ACHN (cell line): ENCODE results near the gene AP4E1.
"Not testable (repeated sequence)": the region's sequence is repeated elsewhere in the genome, so short reads cannot be mapped to it uniquely, and the experiment has no call there.

Source experiments
- DNase-seq: peaks from one replicate; pipeline ENCODE4 v3.0.0-alpha.2; 2015
- in situ Hi-C: cut with HindIII; loops from 2 replicates; pipeline ENCODE4 v1.10.0; 2017; ENCODE audit warnings: low sequenced_read_pairs, low pct_ligation_motif_present, low pct_unique_long_range_greater_than_20kb

AP4E1 gene

DNA sequence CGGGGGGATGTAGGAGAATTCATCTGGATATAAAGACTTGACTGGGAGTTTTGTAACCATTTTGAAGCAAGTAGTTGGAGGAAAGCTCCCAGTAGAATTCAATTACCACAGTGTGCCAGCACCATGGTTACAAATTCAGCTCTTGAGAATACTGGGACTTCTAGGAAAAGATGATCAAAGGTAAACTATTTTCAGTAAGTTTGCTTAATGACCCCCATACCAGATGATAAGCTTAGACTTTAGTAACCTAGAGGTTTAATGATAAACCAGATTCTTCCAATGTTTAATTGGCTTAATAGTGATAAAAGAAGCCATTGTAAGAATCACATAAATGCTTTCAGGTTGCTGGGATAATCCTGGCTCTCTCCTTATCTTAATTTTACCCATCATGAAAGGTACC is 22.3 kb downstream of the AP4E1 start:
- in situ Hi-C loops: no loop called here
- no peak for DNase-seq

DNA sequence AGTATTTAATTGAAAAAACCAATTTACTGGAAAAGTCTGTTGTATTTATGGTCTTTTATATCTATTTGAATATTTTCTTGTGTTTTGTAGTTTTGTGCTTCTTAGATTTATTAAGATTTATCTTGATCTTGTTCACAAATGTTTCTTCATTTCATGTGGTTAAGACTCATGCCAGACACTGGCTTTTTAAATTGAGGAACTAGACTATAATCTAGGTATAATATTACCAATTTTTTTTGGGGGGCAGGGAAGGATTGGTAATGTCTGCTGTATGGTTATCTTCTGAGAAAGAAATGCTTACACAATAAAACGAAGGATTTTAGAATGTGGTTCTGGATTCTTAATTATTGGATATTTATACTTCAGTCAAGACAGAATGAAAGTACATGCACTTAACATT is 24.9 kb downstream of the AP4E1 start:
- in situ Hi-C loops: no loop called here
- DNase-seq: no peak

GRCh38 chr15:50938525-50938924 is 30.0 kb downstream of the AP4E1 start:
- no peak for DNase-seq
- in situ Hi-C loops: no loop called here

- in situ Hi-C loops: no loop called here
- no peak for DNase-seq
These were observed 31.4 kb downstream of the AP4E1 start for GRCh38 chr15:50939911-50940310.

DNA sequence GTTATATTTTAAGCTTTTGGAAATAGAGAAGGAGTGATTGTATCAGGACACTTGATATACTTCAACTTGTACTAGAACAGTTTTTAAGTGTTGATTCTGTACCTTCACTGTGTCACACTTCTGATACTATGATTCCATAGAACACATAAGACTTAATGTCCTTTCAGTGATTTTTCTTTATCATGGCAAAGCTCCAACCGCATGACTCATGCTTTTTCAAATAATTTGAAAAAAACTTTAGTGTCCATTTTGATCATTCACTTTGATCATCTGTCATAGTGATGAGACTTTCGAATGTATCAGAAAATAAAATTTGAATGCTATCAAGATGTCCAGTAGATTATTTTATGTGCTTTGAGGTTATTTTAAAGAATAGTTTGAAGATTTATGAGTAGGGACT is 32.0 kb downstream of the AP4E1 start:
- in situ Hi-C loops: no loop called here
- no peak for DNase-seq

- in situ Hi-C loops: no loop called here
- no peak for DNase-seq
These were observed 35.2 kb downstream of the AP4E1 start for GRCh38 chr15:50943638-50944037.

- in situ Hi-C loops: no loop called here
- DNase-seq: no peak
These were observed 36.2 kb downstream of the AP4E1 start for GRCh38 chr15:50944672-50945071.

DNA sequence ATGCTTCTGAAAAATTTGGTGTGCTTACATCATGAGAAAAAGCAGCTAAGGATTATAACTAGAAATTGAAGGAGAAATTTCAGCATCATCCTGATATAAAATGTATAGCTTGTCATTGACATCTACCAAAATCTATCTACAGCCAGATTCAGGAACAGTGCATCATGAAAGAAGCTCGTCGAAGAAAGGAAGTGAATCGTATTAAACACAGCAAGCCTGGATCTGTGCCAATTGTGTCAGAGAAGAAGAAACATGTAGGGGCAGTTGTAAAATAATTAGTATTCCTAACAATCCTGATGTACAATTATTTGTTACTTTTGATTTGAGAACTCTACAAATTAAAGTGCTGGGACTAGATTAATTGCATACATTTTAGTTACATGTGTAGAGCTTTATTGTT is 37.2 kb downstream of the AP4E1 start:
- in situ Hi-C loops: no loop called here
- no peak for DNase-seq

DNA sequence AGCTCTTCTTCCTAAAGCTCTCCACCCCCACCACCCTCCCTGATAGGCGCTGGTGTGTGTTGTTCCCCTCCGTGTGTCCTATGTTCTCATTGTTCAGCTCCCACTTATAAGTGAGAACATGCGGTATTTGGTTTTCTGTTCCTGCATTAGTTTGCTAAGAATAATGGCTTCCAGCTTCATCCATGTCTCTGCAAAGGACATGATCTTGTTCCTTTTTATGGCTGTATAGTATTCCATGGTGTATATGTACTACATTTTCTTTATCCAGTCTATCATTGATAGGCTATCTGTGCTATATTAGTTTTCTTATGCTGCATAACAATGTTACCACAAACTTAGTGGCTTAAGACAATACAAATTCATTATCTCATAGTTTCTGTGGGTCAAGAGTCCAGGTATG is 42.3 kb downstream of the AP4E1 start:
- in situ Hi-C loops, DNase-seq: not testable (repeated sequence)

GRCh38 chr15:50953302-50953701 is 44.8 kb downstream of the AP4E1 start:
- no peak for DNase-seq
- in situ Hi-C loops: no loop called here

GRCh38 chr15:50954837-50955236 is 46.4 kb downstream of the AP4E1 start:
- in situ Hi-C loops, DNase-seq: not testable (repeated sequence)

GRCh38 chr15:50959717-50960116 is 51.2 kb downstream of the AP4E1 start:
- in situ Hi-C loops: no loop called here

DNA sequence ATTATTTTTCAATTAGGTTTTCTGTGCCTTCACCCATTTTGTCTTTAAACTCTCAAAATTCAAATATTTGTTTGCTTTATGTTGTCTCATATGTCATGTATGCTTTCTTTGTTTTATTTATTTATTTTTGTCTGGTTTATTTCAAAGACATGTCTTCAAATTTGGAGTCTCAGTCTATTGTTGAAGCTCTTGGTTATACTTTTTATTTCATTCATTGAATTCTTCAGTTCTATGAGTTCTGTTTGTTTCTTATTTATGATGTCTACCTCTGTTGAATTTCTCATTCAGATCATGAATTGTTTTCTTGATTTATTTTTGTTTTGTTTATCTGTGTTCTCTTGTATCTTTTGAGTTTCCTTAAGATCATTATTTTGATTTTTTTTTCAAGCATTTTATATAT is 55.6 kb downstream of the AP4E1 start:
- in situ Hi-C loops: no loop called here
- no peak for DNase-seq

More at GRCh38 chr15:50959717-50960116, 51.2 kb downstream of the AP4E1 start:
- no peak for DNase-seq

DNA sequence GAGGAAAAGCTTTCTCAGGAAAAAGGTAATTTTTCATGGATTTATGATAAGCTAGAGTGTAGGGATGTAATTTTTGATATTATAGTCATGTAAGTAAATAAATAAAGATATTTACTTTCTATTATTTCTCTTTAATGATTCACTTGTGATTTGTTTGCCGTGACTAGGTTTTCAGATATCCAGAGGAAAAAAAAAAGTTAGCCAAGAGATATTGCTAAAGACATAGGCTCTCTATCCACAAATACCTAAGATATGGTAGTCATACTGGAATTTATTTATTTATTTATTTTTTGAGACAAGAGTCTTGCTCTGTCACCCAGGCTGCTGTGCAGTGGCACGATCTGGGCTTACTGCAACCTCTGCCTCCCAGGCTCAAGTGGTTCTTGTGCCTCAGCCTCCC is 59.9 kb downstream of the AP4E1 start:
- in situ Hi-C loops: no loop called here
- DNase-seq: no peak

- in situ Hi-C loops: no loop called here
- DNase-seq: no peak
These were observed 62.0 kb downstream of the AP4E1 start for GRCh38 chr15:50970524-50970923.

DNA sequence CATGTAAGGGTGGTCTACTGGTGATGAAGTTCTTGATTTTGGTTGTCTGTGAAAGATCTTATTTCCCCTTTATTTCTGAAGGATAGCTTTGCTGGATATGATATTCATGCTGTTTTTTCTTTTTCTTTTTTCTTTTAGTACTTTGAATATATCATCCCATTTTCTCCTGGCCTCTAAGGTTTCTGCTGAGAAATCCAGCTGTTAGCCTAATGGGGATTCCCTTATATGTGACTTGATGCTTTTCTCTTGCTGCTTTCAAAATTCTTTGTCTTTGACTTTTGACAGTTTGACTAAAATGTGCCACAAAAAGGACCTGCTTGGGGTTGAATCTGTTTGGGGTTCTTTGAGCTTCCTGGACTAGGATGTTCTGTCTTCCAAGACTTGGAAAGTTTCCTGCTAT is 62.6 kb downstream of the AP4E1 start:
- in situ Hi-C loops: no loop called here
- no peak for DNase-seq

- in situ Hi-C loops: no loop called here
- no peak for DNase-seq
These were observed 63.1 kb downstream of the AP4E1 start for GRCh38 chr15:50971542-50971941.

DNA sequence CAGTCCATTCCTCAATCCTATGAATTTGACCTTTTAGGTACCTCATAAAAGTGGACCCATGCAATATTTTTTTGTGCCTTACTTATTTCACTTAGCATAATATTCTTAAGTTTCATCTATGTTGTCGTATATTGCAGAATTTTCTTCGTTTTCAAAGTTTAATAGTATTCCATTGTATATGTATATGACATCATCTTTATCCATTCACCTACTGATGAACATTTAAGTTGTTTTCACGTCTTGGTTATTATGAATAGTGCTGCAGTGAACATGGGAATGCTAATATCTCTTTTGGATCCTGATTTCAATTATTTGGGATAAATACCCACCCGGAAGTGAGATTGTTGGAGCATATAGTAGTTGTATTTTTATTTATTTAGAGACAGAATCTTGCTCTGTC is 65.1 kb downstream of the AP4E1 start:
- no peak for DNase-seq
- in situ Hi-C loops: no loop called here

- in situ Hi-C loops: no loop called here
- no peak for DNase-seq
These were observed 68.7 kb downstream of the AP4E1 start for GRCh38 chr15:50977162-50977561.

GRCh38 chr15:50978580-50978979 is 70.1 kb downstream of the AP4E1 start:
- in situ Hi-C loops: no loop called here
- DNase-seq: no peak

- DNase-seq: no peak
- in situ Hi-C loops: no loop called here
These were observed 70.6 kb downstream of the AP4E1 start for GRCh38 chr15:50979041-50979440.
